ENCODE data around the gene PVALB. TPM values are rescaled to one million over a fixed set of nuclear protein-coding genes. Genes with fewer than 3 reads are reported as not detected.

The PVALB gene
- polyA plus RNA-seq, 3 donors = 0.65 TPM; not detected in 2

- H3K27ac Mint-ChIP-seq = no peak overlapping the region
- whole genome bisulfite sequencing (ENCODE audit: insufficient coverage) = no CpG with 5 or more reads among the region's 7 CpGs
- intact Hi-C loops (cut with micrococcal nuclease) = no loop called here
Observed at GRCh38 chr22:36795633-36796032, 21.2 kb downstream of the PVALB start.

DNA sequence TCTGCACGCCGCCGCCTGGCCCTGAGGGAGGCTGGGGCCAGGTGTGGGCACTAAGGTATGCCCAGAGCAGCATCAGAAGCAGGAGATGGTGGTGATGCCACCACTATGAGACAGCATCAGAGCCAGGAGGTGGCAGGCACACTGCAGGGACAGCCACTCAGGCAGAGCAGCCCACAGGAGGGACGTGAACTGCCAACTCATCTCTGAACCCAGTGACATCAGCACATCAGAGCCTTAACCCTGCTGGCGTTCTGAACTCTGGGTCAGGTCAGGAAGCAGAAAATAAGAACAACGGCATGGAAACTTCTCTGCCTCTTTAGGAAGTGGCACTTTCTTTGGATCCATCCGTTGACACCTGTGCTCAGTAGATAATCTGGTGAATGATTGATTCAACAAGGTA, 26.2 kb downstream of the PVALB start:
- no peak overlapping the region for H3K4me3 ChIP-seq (replicated peaks in 1 of 3; ENCODE audit: low read depth in 2 of 3, low read length in 3 of 3)
- H3K27ac ChIP-seq (ENCODE audit: low read depth in 1 of 2, low read length in 2 of 2) = no peak overlapping the region
- H2AFZ ChIP-seq (ENCODE audit: insufficient read depth, low read depth, low read length, poor library complexity, severe bottlenecking) = no peak overlapping the region
- 52% methylated on average over 7 of the region's 7 CpGs for WGBS (ENCODE audit: insufficient coverage)
- no peak for DNase-seq
- H3K36me3 ChIP-seq (replicated peaks in 1 of 2; ENCODE audit: control insufficient read depth in 1 of 2, insufficient read depth in 2 of 2, low read length in 2 of 2) = no peaks in the 10 kb centered on the region
- H4K20me1 ChIP-seq (ENCODE audit: insufficient read depth, low read length) = no peaks in the 10 kb centered on the region
- no peak overlapping the region for H3K4me2 ChIP-seq (replicated peaks; ENCODE audit: extremely low read depth, low read length, poor library complexity, severe bottlenecking)
- peaks cover 0 to 7% of the 10 kb centered on the region in 2 donors for H3K27me3 ChIP-seq (ENCODE audit: control insufficient read depth in 2 of 2, insufficient read depth in 2 of 2, low read length in 2 of 2)
- no peaks in the 10 kb centered on the region for H3K9me3 ChIP-seq (replicated peaks in 1 of 2; ENCODE audit: control insufficient read depth in 1 of 2, insufficient read depth in 1 of 2, low read length in 2 of 2)
- Mint-ChIP-seq H3K4me1 (peaks cover 3% of the 10 kb centered on the region), H3K36me3 (no peaks in the 10 kb centered on the region), H3K9me3 (no peaks in the 10 kb centered on the region), H3K4me3 (peak overlapping the region in 1 of 2 donors; percentile 6), H3K27ac (peak overlapping the region in 2 of 7 donors; percentile 66 to 82), H3K27me3 (ENCODE audit: low read depth in 3 of 3) (peaks cover 8 to 18% (median 12%) of the 10 kb centered on the region in 3 donors)
- no peak for TF ChIP-seq CTCF (IDR thresholded peaks at IDR 0.05)
- no peak overlapping the region for H3K9ac ChIP-seq (ENCODE audit: insufficient read depth, low read length, poor library complexity, severe bottlenecking)
- intact Hi-C loops (cut with micrococcal nuclease) = no loop called here
- H3K79me2 ChIP-seq (ENCODE audit: insufficient read depth, low read length) = no peaks in the 10 kb centered on the region
- H3K4me1 ChIP-seq (ENCODE audit: control insufficient read depth in 1 of 2, insufficient read depth in 2 of 2, low read length in 2 of 2) = no peaks in the 10 kb centered on the region

More at GRCh38 chr22:36795633-36796032, 21.2 kb downstream of the PVALB start:
- no peak overlapping the region for H3K4me3 Mint-ChIP-seq
- H3K9ac ChIP-seq (ENCODE audit: insufficient read depth, low read length, poor library complexity, severe bottlenecking) = no peak overlapping the region
- no peak overlapping the region for H3K27ac ChIP-seq (ENCODE audit: low read depth in 1 of 2, low read length in 2 of 2)
- no peak for TF ChIP-seq CTCF (IDR thresholded peaks at IDR 0.05)
- H4K20me1 ChIP-seq (ENCODE audit: insufficient read depth, low read length) = no peaks in the 10 kb centered on the region
- H3K9me3 ChIP-seq (replicated peaks in 1 of 2; ENCODE audit: control insufficient read depth in 1 of 2, insufficient read depth in 1 of 2, low read length in 2 of 2) = no peaks in the 10 kb centered on the region
- H3K79me2 ChIP-seq (ENCODE audit: insufficient read depth, low read length) = no peaks in the 10 kb centered on the region
- H3K4me3 ChIP-seq (replicated peaks in 1 of 3; ENCODE audit: low read depth in 2 of 3, low read length in 3 of 3) = no peak overlapping the region
- H3K36me3 Mint-ChIP-seq = no peaks in the 10 kb centered on the region
- H3K27me3 Mint-ChIP-seq (ENCODE audit: low read depth in 3 of 3) = peaks cover 4 to 14% (median 8%) of the 10 kb centered on the region in 3 donors
- no peaks in the 10 kb centered on the region for H3K36me3 ChIP-seq (replicated peaks in 1 of 2; ENCODE audit: control insufficient read depth in 1 of 2, insufficient read depth in 2 of 2, low read length in 2 of 2)
- H3K4me1 Mint-ChIP-seq = peaks cover 6% of the 10 kb centered on the region
- no peak overlapping the region for H2AFZ ChIP-seq (ENCODE audit: insufficient read depth, low read depth, low read length, poor library complexity, severe bottlenecking)
- peaks cover 0 to 3% of the 10 kb centered on the region in 2 donors for H3K4me1 ChIP-seq (ENCODE audit: control insufficient read depth in 1 of 2, insufficient read depth in 2 of 2, low read length in 2 of 2)
- no peaks in the 10 kb centered on the region for H3K9me3 Mint-ChIP-seq
- DNase-seq = no peak
- H3K27me3 ChIP-seq (ENCODE audit: control insufficient read depth in 2 of 2, insufficient read depth in 2 of 2, low read length in 2 of 2) = peaks cover 0 to 5% of the 10 kb centered on the region in 2 donors
- no peak overlapping the region for H3K4me2 ChIP-seq (replicated peaks; ENCODE audit: extremely low read depth, low read length, poor library complexity, severe bottlenecking)

Data from CD14-positive monocyte (primary cell).